HEK293 (cell line): ENCODE results near the gene RUNX1.

Experiments used
- CTCF ChIA-PET: fragments of 350-600 bp; formaldehyde crosslinking; extraction: SDS; loops from one replicate; lab custom pipeline; 2021; ENCODE audit warnings: antibody characterized with exemption; lab: Yijun Ruan, JAX
- POLR2A ChIA-PET: fragments of 300-600 bp; formaldehyde crosslinking; extraction: SDS; loops from one replicate; lab custom pipeline; 2020; ENCODE audit warnings: antibody characterized with exemption, inconsistent platforms; lab: Yijun Ruan, JAX
- H3K27ac ChIP-seq: fragments of 200-500 bp; sonication (Bioruptor generic); 2 replicates; pipeline ENCODE4 v1.5.1; 2014; ENCODE audit warnings: low read depth, low read length, control low read depth, inconsistent platforms; ENCODE audit errors: extremely low read depth
- H3K36me3 ChIP-seq, 2 experiments: fragments of 200-500 bp in 1 of 2; sonication (Bioruptor generic) in 1 of 2; 1 replicate in 1 of 2; 2 replicates in 1 of 2; pipeline ENCODE4 v1.5.1; 2014 to 2017; ENCODE audit warnings: inconsistent platforms in 2 of 2, low read length in 2 of 2; ENCODE audit not compliant: control insufficient read depth in 2 of 2, insufficient read depth in 1 of 2
- H3K4me1 ChIP-seq: fragments of 200-500 bp; sonication (Bioruptor generic); 2 replicates; pipeline ENCODE4 v1.5.1; 2014; ENCODE audit warnings: mild to moderate bottlenecking, low read length, inconsistent platforms; ENCODE audit not compliant: control insufficient read depth, insufficient read depth
- H3K4me3 ChIP-seq: 2 replicates; pipeline ENCODE4 v1.5.1; 2011; ENCODE audit warnings: low read depth, mild to moderate bottlenecking, control low read depth, low read length, moderate library complexity
- H3K9me3 ChIP-seq: fragments of 200-500 bp; sonication (Bioruptor generic); 2 replicates; pipeline ENCODE4 v1.5.1; 2014; ENCODE audit warnings: low read depth, low read length, inconsistent platforms; ENCODE audit not compliant: control insufficient read depth, insufficient read depth
- IKZF3 ChIP-seq: fragments of 450-650 bp; IDR thresholded peaks from 2 replicates; pipeline ENCODE4 v1.5.0; 2018; ENCODE audit warnings: missing biosample characterization, mild to moderate bottlenecking, missing genetic modification characterization, moderate library complexity
- PATZ1 ChIP-seq: fragments of 450-650 bp; formaldehyde crosslinking; IDR thresholded peaks from 2 replicates; pipeline ENCODE4 v1.5.1; 2016; ENCODE audit warnings: missing biosample characterization, missing genetic modification characterization
- RBAK ChIP-seq: fragments of 450-650 bp; formaldehyde crosslinking; IDR thresholded peaks from 2 replicates; pipeline ENCODE4 v1.5.1; 2016; ENCODE audit warnings: missing biosample characterization, missing genetic modification characterization
- SALL2 ChIP-seq: fragments of 450-650 bp; formaldehyde crosslinking; IDR thresholded peaks from 2 replicates; pipeline ENCODE4 v1.5.0; 2017; ENCODE audit warnings: missing biosample characterization, mild to moderate bottlenecking, missing genetic modification characterization, borderline replicate concordance
- TCF7L2 ChIP-seq: IDR thresholded peaks from 2 replicates; pipeline ENCODE4 v1.6.1; 2011; ENCODE audit warnings: low read depth, mild to moderate bottlenecking, inconsistent platforms, low read length, moderate library complexity, borderline replicate concordance
- TRIM28 ChIP-seq: IDR thresholded peaks from 2 replicates; pipeline ENCODE4 v1.6.1; 2011; ENCODE audit warnings: low read length, control low read depth, borderline replicate concordance
- ZBTB10 ChIP-seq: fragments of 450-650 bp; formaldehyde crosslinking; IDR thresholded peaks from 2 replicates; pipeline ENCODE4 v1.5.1; 2016; ENCODE audit warnings: missing biosample characterization, missing genetic modification characterization
- ZBTB48 ChIP-seq: fragments of 450-650 bp; formaldehyde crosslinking; IDR thresholded peaks from 2 replicates; pipeline ENCODE4 v1.5.1; 2016; ENCODE audit warnings: missing biosample characterization, missing genetic modification characterization
- ZBTB6 ChIP-seq: fragments of 450-650 bp; formaldehyde crosslinking; IDR thresholded peaks from 2 replicates; pipeline ENCODE4 v1.5.1; 2017; ENCODE audit warnings: missing biosample characterization, missing genetic modification characterization
- ZFP69B ChIP-seq: fragments of 450-650 bp; formaldehyde crosslinking; IDR thresholded peaks from 2 replicates; pipeline ENCODE4 v1.5.1; 2016; ENCODE audit warnings: missing biosample characterization, missing genetic modification characterization
- ZIC2 ChIP-seq: fragments of 450-650 bp; formaldehyde crosslinking; IDR thresholded peaks from 2 replicates; pipeline ENCODE4 v1.5.1; 2016; ENCODE audit warnings: missing biosample characterization, missing genetic modification characterization
- ZNF10 ChIP-seq: fragments of 450-650 bp; formaldehyde crosslinking; IDR thresholded peaks from 2 replicates; pipeline ENCODE4 v1.5.1; 2017; ENCODE audit warnings: missing biosample characterization, missing genetic modification characterization
- ZNF121 ChIP-seq: fragments of 450-650 bp; formaldehyde crosslinking; IDR thresholded peaks from 2 replicates; pipeline ENCODE4 v1.5.1; 2016; ENCODE audit warnings: missing biosample characterization, missing genetic modification characterization
- ZNF140 ChIP-seq: fragments of 450-650 bp; formaldehyde crosslinking; IDR thresholded peaks from 2 replicates; pipeline ENCODE4 v1.5.1; 2016; ENCODE audit warnings: missing biosample characterization, missing genetic modification characterization
- ZNF146 ChIP-seq: fragments of 450-650 bp; formaldehyde crosslinking; IDR thresholded peaks from 2 replicates; pipeline ENCODE4 v1.5.1; 2016; ENCODE audit warnings: missing biosample characterization, missing genetic modification characterization
- ZNF16 ChIP-seq: fragments of 450-650 bp; formaldehyde crosslinking; IDR thresholded peaks from 2 replicates; pipeline ENCODE4 v1.5.1; 2016; ENCODE audit warnings: low read depth, missing biosample characterization, missing genetic modification characterization
- ZNF19 ChIP-seq: fragments of 450-650 bp; formaldehyde crosslinking; IDR thresholded peaks from 2 replicates; pipeline ENCODE4; 2016; ENCODE audit warnings: missing biosample characterization, missing genetic modification characterization, low read depth
- ZNF394 ChIP-seq: fragments of 450-650 bp; formaldehyde crosslinking; IDR thresholded peaks from 2 replicates; pipeline ENCODE4 v1.5.1; 2016; ENCODE audit warnings: missing biosample characterization, missing genetic modification characterization, mild to moderate bottlenecking, moderate library complexity, borderline replicate concordance
- ZNF404 ChIP-seq: fragments of 450-650 bp; formaldehyde crosslinking; IDR thresholded peaks from 2 replicates; pipeline ENCODE4 v1.5.1; 2017; ENCODE audit warnings: missing biosample characterization, missing genetic modification characterization
- ZNF426 ChIP-seq: fragments of 450-650 bp; formaldehyde crosslinking; IDR thresholded peaks from 2 replicates; pipeline ENCODE4 v1.5.1; 2017; ENCODE audit warnings: missing biosample characterization, missing genetic modification characterization, mild to moderate bottlenecking, inconsistent platforms, moderate library complexity
- ZNF433 ChIP-seq: fragments of 450-650 bp; formaldehyde crosslinking; IDR thresholded peaks from 2 replicates; pipeline ENCODE4 v1.5.1; 2016; ENCODE audit warnings: missing biosample characterization, missing genetic modification characterization, low read depth
- ZNF473 ChIP-seq: fragments of 450-650 bp; formaldehyde crosslinking; IDR thresholded peaks from 2 replicates; pipeline ENCODE4 v1.5.1; 2017; ENCODE audit warnings: missing biosample characterization, missing genetic modification characterization
- ZNF561 ChIP-seq: fragments of 450-650 bp; IDR thresholded peaks from 2 replicates; pipeline ENCODE4 v1.5.1; 2018; ENCODE audit warnings: missing biosample characterization, missing genetic modification characterization, borderline replicate concordance
- ZNF701 ChIP-seq: fragments of 450-650 bp; formaldehyde crosslinking; IDR thresholded peaks from 2 replicates; pipeline ENCODE4 v1.5.1; 2016; ENCODE audit warnings: missing biosample characterization, missing genetic modification characterization
- ZNF747 ChIP-seq: fragments of 450-650 bp; formaldehyde crosslinking; IDR thresholded peaks from 2 replicates; pipeline ENCODE4 v1.5.1; 2016; ENCODE audit warnings: missing biosample characterization, missing genetic modification characterization
- ZNF768 ChIP-seq: fragments of 450-650 bp; formaldehyde crosslinking; IDR thresholded peaks from 2 replicates; pipeline ENCODE4 v1.5.1; 2018; ENCODE audit warnings: missing biosample characterization, mild to moderate bottlenecking, missing genetic modification characterization
- ZNF843 ChIP-seq: fragments of 450-650 bp; formaldehyde crosslinking; IDR thresholded peaks from 2 replicates; pipeline ENCODE4 v1.5.1; 2016; ENCODE audit warnings: missing biosample characterization, missing genetic modification characterization
- ZXDB ChIP-seq: fragments of 450-650 bp; formaldehyde crosslinking; IDR thresholded peaks from 2 replicates; pipeline ENCODE4 v1.5.1; 2016; ENCODE audit warnings: missing biosample characterization, missing genetic modification characterization
- TF ChIP-seq, protein P1 (sequence below): fragments of 450-650 bp; formaldehyde crosslinking; IDR thresholded peaks from 2 replicates; pipeline ENCODE4 v1.5.1; 2016; ENCODE audit warnings: missing biosample characterization, missing genetic modification characterization

The RUNX1 gene

GRCh38 chr21:34844013-34844923, 204.8 kb downstream of the RUNX1 start:
- Histone ChIP-seq H3K27ac (peak overlapping the region; percentile 96; the same call in 1 of the 2 replicates), H3K4me1 (peaks cover 39% of the 10 kb centered on the region), H3K4me3 (no peak overlapping the region), H3K9me3 (no peaks in the 10 kb centered on the region), H3K36me3 (peaks cover 0 to under 1% of the 10 kb centered on the region in 2 experiments; a peak in 1 of 3 replicates)
- ChIA-PET CTCF (interaction anchor here (1.0 kb wide), 1 partner anchor 98 kb away, joined by 5 read pairs; no protein-coding TSS in a partner anchor), POLR2A (interaction anchor here (0.6 to 4.2 kb wide), 2 partner anchors 43 kb away, joined by 3 to 56 read pairs; no protein-coding TSS in a partner anchor)
- TF ChIP-seq ZNF561 (tag by site-specific recombination) (0 out of 2 replicates have a peak, but pooled peaks have one; percentile 10), ZNF404 (no peak), ZNF394 (no peak), ZNF146 (tag by site-specific recombination) (no peak), ZBTB48 (tag by site-specific recombination) (0 out of 2 replicates have a peak, but pooled peaks have one; percentile 12), ZNF768 (tag by site-specific recombination) (no peak), ZNF747 (tag by site-specific recombination) (no peak), ZNF433 (tag by site-specific recombination) (no peak), ZNF140 (no peak), ZNF19 (tag by site-specific recombination) (no peak), ZIC2 (peak; percentile 31; the same call in 1 of the 2 replicates), RBAK (tag by site-specific recombination) (no peak), PATZ1 (tag by site-specific recombination) (no peak; the same call in 1 of the 2 replicates), ZNF16 (no peak), ZXDB (tag by site-specific recombination) (no peak), ZNF701 (tag by site-specific recombination) (no peak), ZNF843 (tag by site-specific recombination) (no peak), SALL2 (no peak), IKZF3 (no peak), ZNF10 (no peak), ZBTB10 (tag by site-specific recombination) (no peak), TRIM28 (no peak), ZNF473 (tag by site-specific recombination) (no peak), ZFP69B (tag by site-specific recombination) (no peak), ZBTB6 (no peak; the same call in 1 of the 2 replicates), ZNF426 (tag by site-specific recombination) (no peak), TCF7L2 (no peak), ZNF121 (tag by site-specific recombination) (no peak)
- TF ChIP-seq, protein P1, sequence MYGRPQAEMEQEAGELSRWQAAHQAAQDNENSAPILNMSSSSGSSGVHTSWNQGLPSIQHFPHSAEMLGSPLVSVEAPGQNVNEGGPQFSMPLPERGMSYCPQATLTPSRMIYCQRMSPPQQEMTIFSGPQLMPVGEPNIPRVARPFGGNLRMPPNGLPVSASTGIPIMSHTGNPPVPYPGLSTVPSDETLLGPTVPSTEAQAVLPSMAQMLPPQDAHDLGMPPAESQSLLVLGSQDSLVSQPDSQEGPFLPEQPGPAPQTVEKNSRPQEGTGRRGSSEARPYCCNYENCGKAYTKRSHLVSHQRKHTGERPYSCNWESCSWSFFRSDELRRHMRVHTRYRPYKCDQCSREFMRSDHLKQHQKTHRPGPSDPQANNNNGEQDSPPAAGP (tag by site-specific recombination): no peak
